HG02943 (cell line): Measurements from ENCODE around the gene TRAFD1.
"Not testable (repeated sequence)": the region's sequence is repeated elsewhere in the genome, so short reads cannot be mapped to it uniquely, and the experiment has no call there.

Experiments used
- ATAC-seq: cut with Tn5 transposase; IDR thresholded peaks from one replicate; pipeline ENCODE4 v1.9.1; 2021; ENCODE audit warnings: mild to moderate bottlenecking, low read depth, moderate library complexity; ENCODE audit not compliant: unreplicated experiment

Gene TRAFD1

DNA sequence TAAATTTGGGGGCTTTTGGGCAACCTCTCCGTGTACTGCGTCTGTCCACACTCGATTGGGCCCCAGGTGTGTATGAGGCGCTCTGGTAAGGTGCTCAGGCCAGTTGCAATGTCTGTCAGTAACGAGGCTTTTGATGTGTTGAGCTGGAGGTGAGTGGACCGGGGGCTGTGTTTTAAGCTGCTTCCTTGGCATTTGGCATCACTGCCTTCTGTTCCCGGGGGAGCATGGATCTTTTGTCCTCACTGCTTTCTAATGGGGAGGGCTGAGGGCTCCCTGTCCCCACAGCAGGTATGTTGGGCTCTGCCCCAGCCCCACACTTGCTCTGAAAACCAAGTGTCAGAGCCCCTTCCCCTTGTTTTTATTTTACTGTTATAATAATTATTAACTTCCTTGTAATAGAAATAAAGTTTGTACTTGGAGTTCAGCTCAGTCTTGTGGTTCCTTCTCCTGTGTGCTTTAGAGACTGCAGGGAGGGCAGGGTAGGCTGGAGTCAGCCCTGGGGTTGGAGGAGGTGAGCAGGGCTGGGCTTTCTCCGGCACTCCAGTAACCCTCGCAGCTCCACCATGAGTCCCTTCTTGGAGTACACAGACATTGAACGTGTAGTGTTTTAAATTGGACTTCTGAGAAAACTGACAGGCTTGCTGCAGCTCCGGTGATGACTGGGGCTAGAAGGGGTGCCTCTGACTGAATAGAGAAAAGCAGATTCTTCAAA is 28.0 kb downstream of the TRAFD1 start:
- no peak for ATAC-seq

DNA sequence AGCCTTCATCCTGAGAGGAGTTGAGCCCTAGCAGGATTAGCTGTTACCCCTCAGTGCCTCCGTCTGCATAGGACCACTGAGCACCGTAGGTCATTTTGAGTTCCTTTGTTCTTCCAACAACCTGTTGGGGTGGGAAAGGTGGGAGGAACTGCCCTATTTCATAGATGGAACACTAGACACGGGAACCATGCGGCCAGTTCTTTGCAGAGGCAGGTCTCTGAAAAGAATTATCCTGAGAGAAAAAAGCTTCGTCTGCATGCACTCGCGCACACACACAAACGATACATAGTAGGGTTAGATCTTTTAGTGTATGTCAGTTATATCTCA is 28.5 kb downstream of the TRAFD1 start:
- no peak for ATAC-seq

DNA sequence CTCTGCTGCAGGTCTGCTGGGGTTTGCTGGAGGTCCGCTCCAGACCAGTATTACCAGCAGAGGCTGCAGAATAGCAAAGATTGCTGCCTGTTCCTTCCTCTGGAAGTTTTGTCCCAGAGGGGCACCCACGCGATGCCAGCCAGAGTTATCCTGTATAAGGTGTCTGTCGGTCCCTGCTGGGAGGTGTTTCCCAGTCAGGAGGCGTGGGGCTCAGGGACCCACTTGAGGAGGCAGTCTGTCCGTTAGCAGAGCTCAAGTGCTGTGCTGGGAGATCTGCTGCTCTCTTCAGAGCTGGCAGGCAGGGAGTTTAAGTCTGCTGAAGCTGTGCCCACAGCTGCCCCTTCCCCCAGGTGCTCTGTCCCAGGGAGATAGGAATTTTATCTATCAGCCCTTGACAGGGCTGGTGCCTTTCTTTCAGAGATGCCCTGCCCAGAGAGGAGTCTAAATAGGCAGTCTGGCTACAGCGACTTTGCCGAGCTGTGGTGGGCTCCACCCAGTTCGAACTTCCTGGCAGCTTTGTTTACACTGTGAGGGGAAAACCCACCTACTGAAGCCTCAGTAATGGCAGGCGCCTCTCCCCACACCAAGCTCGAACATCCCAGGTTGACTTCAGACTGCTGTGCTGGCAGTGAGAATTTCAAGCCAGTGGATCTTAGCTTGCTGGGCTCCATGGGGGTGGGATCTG is 33.2 kb downstream of the TRAFD1 start:
- ATAC-seq: not testable (repeated sequence)

DNA sequence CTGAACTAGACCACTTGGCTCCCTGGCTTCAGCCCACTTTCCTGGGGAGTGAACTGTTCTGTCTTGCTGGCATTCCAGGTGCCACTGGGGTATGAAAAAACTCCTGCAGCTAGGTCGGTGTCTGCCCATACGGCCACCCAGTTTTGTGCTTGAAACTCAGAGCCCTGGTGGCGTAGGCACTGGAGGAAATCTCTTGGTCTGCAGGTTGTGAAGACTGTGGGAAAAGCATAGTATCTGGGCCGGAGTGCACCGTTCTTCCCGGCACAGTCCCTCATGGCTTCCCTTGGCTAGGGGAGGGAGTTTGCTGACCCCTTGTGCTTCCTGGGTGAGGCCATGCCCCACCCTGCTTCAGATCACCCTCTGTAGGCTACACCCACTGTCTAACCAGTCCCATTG is 33.8 kb downstream of the TRAFD1 start:
- ATAC-seq: no peak

DNA sequence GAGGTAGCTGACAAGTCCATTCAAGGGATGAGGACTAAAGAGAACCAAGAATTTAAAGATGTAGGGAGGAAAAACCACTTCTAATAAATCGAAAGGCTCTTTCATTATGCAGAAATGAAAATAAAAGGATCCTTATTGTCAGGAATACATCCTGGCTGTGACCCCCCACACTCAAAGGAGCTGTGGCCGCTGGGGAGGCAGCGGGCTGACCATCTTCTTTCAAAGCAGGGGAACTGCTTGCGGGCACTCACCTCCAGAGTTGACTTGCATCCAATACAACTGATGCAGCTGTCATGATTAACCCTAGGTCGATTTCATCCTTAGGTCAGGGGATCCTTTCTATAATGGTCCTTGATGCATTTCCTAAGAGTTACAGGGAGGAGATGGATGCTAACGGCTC is 35.3 kb downstream of the TRAFD1 start:
- no peak for ATAC-seq

DNA sequence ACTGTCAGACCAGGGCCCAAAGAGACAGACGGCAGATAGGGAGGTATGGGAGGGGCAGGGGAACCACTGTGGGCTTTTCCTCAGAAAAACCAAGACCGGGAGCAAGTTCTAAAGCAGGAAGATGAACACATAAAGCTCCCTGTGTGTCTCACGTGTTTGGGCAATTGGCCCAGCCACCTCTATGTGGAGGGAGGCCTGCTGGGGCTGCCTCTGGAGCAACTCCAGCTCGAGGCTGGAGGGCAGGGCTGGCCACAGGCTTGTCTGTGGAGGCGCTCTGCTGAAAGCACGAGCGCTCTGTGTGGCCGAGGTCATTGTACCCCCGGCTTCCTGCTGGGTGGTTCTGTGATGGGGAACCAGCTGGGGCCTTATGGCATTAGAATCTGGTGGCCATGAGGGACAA is 36.4 kb downstream of the TRAFD1 start:
- ATAC-seq: no peak

DNA sequence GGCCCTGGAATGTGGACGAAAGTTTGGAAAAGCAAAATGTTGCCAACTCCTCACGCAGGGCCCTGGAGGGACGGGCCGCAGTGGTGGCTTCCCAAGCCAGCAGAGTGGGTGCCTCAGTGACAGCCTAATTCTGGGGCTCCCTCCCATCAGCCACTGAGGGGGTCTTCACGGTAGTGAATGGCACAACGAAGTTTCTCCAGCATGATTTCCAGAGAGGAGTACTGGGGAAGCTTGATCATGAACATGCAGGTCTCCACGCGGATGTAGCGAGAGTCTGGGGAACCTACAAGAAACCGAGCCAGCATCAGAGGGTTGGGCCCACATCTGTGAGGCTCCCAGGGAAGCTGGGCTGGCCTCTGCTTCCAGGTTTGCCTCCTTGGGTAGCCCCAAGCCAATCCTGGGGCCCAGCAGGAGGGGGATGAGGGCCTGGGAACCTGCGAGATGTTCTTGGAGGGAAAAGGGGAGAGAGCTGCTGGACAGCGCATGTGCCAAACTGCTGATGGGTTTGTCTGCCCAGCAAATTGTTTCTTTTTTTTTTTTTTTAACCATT is 37.0 kb downstream of the TRAFD1 start:
- ATAC-seq: no peak

DNA sequence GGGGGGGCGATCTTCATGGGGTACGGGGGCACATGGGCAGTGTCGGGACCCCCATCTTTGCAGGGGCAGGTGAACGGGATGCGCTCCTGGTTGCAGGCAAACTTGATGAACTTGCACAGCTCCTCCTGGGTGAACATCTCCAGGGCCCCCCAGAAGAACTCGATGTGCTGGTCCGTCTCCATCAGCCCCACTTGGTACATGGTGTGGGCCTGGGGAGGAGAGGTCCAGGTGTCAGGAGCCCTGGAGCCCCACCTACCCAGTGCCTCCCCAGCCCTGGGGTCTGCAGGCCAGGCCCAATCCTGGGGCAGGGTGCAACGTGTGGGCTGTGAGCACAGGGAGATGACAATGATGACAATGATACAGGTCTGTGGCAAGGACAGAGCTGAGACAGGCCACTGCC is 37.7 kb downstream of the TRAFD1 start:
- ATAC-seq: no peak

DNA sequence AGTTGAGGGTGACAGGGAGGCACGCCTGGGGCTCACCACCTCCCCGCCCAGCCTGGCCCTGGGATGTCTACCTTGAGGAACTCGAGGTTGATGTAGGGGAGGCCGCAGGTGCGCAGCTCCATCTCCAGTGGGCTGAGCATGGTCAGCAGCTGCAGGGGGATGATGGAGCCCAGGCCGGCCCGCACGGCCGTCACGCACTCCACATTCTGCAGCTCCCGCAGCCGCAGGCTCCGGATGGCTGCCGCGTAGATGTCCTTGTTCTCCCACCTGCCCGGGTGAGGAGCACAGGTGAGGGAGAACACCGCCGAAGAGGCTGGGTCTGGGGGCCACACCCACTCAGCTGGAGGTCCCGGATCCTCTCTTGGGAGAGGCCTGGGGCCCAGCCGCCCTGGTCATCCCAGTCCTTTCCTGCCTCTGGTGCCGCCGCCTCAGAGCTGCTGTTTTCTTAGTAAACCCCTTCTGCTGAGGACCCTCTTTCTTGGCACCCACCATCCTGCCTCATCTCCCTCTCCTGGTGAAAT is 38.2 kb downstream of the TRAFD1 start:
- no peak for ATAC-seq

DNA sequence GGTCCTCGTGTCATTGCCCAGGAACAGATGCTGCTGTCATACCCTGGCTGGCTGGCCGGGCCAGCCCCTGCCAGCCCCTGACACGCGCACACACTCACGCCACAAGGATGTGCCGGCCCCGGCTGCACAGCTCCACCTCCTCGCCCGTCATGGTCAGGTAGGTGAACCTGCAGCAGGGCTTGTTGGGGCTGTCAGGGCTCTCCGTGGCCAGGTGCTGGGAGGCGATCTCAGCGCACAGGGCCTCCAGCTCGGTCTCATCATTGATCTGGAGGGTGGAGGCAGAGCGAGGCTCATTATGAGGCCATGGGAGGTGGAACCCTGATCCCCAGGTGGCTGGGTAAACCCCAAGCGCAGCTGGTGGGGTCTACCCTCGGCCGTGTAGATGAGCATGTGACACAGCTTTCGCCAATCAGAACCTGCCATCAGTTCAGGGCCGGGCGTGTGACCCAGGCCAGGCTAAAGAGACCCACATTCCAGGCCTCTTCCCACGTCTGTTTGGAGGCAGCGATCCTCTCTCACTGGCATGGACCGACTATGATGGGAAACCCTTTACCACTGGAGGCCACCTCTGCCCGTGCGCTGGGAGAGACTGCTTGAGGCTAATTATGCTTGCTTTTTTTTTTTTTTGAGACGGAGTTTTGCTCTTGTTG is 38.8 kb downstream of the TRAFD1 start:
- no peak for ATAC-seq

DNA sequence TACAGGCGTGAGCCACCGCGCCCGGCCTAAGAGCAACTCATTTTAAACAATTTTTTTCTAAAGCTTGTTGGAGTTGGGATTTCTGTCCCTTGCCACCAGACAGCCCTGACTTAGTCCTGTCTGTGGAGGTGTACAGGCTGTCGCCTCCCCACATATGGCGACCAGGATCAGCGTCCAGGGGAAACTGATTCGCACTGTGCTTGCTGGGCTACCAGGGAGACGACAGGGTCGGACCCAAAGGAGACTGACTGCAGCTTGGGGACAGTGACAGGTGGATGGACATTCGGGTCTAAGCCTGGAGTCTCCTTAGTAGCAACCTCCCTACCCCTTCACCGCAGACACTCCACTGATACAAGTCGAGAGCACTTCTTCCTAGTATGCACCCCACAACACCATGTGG is 40.3 kb downstream of the TRAFD1 start:
- no peak for ATAC-seq

DNA sequence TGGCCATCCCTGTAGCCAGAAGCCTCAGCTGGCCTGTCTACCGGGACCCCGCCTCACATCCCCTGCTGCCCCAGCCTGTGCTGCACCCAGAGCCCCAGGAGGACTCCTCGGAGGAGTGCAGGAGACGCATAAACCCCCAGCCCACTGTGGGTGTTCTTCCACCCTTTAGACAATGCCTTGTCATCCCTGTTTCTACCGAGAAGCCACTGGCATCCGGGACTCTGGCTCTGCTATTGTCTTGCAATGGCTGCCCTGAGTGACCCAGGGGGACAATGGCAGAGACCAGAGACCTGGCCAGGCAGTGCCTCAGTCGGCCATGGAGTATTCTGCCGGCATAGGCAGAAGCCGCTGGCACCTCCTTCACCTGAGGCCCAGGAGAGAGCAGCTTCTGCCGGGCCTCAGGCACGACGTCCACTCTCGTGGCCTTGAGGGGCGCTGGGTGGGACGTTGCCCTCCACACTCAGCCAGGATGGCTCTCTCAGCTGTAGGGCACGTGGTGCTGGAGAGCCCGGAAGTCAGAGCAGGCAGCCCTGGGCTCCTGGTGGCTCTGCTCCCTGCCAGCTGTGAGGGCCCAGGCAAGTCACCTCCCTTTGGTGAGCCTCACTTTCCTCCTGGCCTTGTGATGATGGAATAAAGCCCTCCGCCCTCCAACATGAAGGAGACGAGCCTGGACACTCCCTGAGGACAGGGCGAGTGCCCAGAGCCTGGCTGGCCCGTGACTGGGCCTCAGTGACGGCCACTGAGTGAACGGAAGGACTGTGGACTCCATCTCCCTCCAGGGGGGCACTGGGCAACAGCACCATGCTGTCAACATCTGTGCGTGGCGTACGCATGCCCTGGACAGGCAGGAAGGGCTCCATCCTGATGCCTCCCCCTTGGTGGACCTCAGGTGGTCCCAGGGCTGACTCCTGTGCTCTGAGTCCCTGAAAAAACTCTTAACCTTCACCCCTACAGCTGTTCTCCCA is 41.0 kb downstream of the TRAFD1 start:
- no peak for ATAC-seq

DNA sequence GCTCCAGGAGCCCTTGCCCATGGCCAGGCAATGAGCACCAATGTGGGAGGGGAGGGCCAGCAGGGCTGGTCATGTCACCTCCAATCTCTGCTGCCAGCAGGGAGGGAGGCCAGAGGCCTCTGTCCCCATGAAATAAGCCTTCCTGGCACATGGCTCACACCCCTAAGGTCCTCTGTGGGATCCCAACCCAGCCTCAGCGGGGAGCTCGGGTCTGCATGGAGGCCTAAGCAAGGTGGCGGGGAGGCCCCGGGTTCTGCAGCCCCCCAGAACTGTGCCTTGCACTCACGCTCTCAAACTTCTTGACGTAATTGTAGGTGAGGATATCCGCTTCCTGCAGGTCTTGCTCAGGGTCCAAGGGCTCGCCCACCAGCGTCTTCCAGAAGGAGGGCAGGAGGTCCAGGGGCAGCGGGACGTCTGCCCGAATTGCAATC is 41.7 kb downstream of the TRAFD1 start:
- no peak for ATAC-seq

DNA sequence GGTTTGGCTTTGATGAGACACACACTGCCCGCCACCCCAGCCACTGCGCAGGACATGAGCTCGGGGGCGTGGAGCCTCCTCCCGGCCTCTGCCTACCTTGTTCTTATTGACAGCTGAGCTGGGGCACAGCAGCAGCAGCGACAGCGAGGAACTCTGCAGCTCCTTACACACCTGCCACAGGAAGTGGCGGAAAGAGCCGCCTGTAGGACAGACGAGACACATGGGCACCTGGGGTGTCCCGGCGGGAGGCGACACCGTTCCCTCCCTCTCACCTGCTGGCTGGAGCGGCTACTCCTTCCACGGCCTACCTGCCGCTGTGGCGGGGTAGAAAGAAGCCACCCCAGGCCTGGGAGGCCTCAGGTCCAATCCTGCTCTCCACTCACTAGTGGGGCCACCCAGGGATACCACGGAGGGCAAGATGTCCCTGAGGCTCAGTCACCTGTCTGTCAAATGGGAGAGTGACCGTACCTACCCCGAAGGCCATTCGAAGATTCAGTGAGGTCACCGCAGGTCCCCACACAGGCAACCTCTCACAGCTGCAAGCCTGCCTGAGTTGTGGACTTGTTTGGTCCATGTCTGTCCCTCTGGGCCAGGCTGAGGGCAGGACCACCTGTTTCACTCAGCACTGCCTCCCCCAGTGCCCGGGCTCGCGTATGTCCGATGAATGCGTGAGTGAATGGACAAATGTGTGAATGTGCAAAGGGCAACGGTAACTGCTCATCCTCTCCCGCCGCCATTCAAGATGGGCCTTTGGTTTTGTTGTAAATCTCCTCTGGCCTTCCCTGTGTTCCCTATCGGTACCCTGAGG is 42.6 kb downstream of the TRAFD1 start:
- ATAC-seq: no peak

DNA sequence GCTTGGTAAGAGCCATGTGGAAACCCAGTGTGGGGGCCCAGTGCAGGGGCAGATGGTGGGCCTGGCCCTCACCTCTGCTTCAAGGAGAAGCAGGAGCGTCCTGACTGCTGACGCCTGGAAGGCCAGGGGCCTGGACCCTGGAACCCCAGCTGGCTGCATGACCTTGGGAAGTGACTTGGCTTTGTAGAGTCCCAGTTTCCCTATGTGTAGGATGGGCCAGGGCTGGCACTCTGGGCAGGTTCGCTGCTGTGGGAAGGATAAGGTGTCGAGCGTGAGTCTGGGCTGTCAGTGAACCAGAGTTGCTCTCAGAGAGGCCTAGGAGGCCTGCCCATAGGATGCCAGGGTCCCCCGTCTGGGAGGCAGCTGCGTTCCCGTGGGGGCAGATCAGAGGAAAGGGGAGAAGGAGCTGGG is 43.2 kb downstream of the TRAFD1 start:
- no peak for ATAC-seq

DNA sequence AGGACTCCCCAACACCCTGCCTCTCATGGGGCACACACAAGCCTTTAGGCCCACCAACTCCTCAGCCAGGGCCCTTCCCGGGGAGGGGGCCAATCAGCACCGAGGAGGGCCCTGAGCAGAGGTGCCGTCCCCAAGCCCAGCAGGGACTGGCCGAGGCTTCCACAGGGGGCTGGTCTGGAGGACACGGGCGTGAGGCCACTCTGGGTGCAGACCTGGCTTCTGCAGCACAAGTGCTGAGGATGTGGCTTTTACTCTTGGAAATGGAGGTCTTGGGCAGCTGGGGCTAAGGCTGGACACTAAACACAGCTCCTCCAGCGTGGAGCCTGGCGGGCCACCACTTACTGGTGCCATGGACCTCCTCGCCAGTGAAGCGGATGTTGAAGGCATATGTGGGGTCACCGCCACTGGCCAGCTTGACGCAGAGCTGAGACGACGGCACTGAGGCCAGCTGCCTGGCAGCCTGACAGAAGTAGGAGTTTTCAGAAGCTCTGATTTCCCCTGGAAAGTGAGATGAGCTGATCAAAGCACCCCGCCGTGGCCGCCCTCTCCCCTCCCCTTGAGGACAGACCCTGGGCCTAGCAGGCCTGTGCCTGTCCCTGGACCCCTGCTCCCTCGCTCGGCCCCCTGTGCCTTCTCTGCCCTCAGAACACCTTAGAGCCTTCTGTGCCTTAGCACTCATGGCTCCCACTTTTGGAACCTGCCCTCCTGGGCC is 44.0 kb downstream of the TRAFD1 start:
- no peak for ATAC-seq

DNA sequence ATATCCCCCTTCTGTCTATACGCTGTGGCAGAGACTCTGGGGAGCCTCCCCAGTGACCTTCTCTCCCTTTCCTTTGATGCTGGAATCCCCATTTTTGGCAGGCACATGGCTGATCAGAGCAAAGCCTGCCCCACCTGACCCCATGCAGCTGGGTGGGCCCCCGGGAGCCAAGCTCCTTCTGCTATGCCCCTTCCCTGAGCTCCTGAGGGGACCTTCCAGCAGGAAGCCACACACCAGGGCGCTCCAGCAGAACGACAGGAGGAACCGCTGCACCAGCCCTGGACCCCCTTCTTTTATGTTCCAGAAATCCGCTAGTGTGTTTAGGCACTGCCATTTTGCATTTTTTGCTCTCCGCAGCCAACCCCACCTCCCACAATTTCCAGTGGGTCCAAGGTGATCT is 44.6 kb downstream of the TRAFD1 start:
- ATAC-seq: no peak

DNA sequence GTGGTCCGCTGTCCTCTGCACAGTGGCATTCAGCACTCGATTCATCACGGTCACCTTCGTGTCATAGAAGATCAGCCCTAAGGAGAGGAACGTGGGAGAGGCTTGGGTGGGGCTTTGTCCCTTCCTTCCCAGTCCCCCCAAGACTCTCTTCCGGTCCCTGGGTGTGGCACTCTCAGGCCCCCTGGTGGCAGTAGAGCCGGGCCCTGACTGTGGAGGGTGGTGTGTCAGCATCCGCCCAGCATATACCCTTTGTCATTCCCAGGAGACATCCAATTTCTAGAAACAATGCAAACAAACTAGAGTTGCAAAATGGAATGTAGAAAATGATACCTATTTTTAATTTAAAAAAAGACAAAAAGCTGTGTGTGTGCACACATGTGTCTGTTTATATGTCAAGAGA is 45.0 kb downstream of the TRAFD1 start:
- ATAC-seq: no peak
